ENCODE measurements around the gene HNMT.
"Not testable (repeated sequence)": the region's sequence is repeated elsewhere in the genome, so short reads cannot be mapped to it uniquely, and the experiment has no call there.

The HNMT gene

GRCh38 chr2:137971259-137971658 is 7.0 kb downstream of the HNMT start:
- H3K27ac ChIP-seq (ENCODE audit: low read depth, low read length); H3K27me3 ChIP-seq (ENCODE audit: control insufficient read depth in 1 of 2, insufficient read depth in 2 of 2, low read length in 2 of 2); H3K9ac ChIP-seq (ENCODE audit: low read depth in 1 of 2, low read length in 2 of 2); H3K4me3 ChIP-seq (ENCODE audit: low read depth in 1 of 2, low read length in 2 of 2); H3K9me3 ChIP-seq (ENCODE audit: control insufficient read depth in 1 of 2, low read length in 2 of 2); H3K36me3 ChIP-seq (ENCODE audit: control insufficient read depth in 1 of 2, insufficient read depth in 2 of 2, low read length in 2 of 2): not testable (repeated sequence)
- peaks cover 33 to 41% of the 10 kb centered on the region in 2 donors for H3K4me1 ChIP-seq (ENCODE audit: control insufficient read depth in 1 of 2, insufficient read depth in 2 of 2, low read length in 2 of 2)

- Histone ChIP-seq H3K36me3 (ENCODE audit: control insufficient read depth in 1 of 2, insufficient read depth in 2 of 2, low read length in 2 of 2) (peaks cover 0 to 3% of the 10 kb centered on the region in 2 donors), H3K9ac (ENCODE audit: low read depth in 1 of 2, low read length in 2 of 2) (no peak overlapping the region), H3K27ac (ENCODE audit: low read depth, low read length) (no peak overlapping the region), H3K9me3 (ENCODE audit: control insufficient read depth in 1 of 2, low read length in 2 of 2) (no peaks in the 10 kb centered on the region), H3K4me1 (ENCODE audit: control insufficient read depth in 1 of 2, insufficient read depth in 2 of 2, low read length in 2 of 2) (peaks cover 32 to 43% of the 10 kb centered on the region in 2 donors), H3K4me3 (ENCODE audit: low read depth in 1 of 2, low read length in 2 of 2) (no peak overlapping the region), H3K27me3 (ENCODE audit: control insufficient read depth in 1 of 2, insufficient read depth in 2 of 2, low read length in 2 of 2) (no peaks in the 10 kb centered on the region)
Measured at GRCh38 chr2:137973280-137973679, 9.0 kb downstream of the HNMT start.

GRCh38 chr2:137975280-137976271 is 11.3 kb downstream of the HNMT start:
- Histone ChIP-seq H3K36me3 (ENCODE audit: control insufficient read depth in 1 of 2, insufficient read depth in 2 of 2, low read length in 2 of 2) (peaks cover 0 to 3% of the 10 kb centered on the region in 2 donors), H3K27ac (ENCODE audit: low read depth, low read length) (peak overlapping the region; percentile 41), H3K4me1 (ENCODE audit: control insufficient read depth in 1 of 2, insufficient read depth in 2 of 2, low read length in 2 of 2) (peaks cover 27 to 28% of the 10 kb centered on the region in 2 donors), H3K9ac (ENCODE audit: low read depth in 1 of 2, low read length in 2 of 2) (no peak overlapping the region), H3K27me3 (ENCODE audit: control insufficient read depth in 1 of 2, insufficient read depth in 2 of 2, low read length in 2 of 2) (no peaks in the 10 kb centered on the region), H3K4me3 (ENCODE audit: low read depth in 1 of 2, low read length in 2 of 2) (peak overlapping the region in 1 of 2 donors; percentile 12), H3K9me3 (ENCODE audit: control insufficient read depth in 1 of 2, low read length in 2 of 2) (no peaks in the 10 kb centered on the region)

GRCh38 chr2:137976274-137976673 is 12.0 kb downstream of the HNMT start:
- no peak overlapping the region for H3K27ac ChIP-seq (ENCODE audit: low read depth, low read length)
- H3K36me3 ChIP-seq (ENCODE audit: control insufficient read depth in 1 of 2, insufficient read depth in 2 of 2, low read length in 2 of 2) = peaks cover 0 to 3% of the 10 kb centered on the region in 2 donors
- H3K9ac ChIP-seq (ENCODE audit: low read depth in 1 of 2, low read length in 2 of 2) = no peak overlapping the region
- no peak overlapping the region for H3K4me3 ChIP-seq (ENCODE audit: low read depth in 1 of 2, low read length in 2 of 2)
- H3K9me3 ChIP-seq (ENCODE audit: control insufficient read depth in 1 of 2, low read length in 2 of 2) = no peaks in the 10 kb centered on the region
- H3K4me1 ChIP-seq (ENCODE audit: control insufficient read depth in 1 of 2, insufficient read depth in 2 of 2, low read length in 2 of 2) = peaks cover 27 to 28% of the 10 kb centered on the region in 2 donors
- H3K27me3 ChIP-seq (ENCODE audit: control insufficient read depth in 1 of 2, insufficient read depth in 2 of 2, low read length in 2 of 2) = no peaks in the 10 kb centered on the region

GRCh38 chr2:137977790-137978189 is 13.5 kb downstream of the HNMT start:
- Histone ChIP-seq H3K9me3 (ENCODE audit: control insufficient read depth in 1 of 2, low read length in 2 of 2) (no peaks in the 10 kb centered on the region), H3K9ac (ENCODE audit: low read depth in 1 of 2, low read length in 2 of 2) (no peak overlapping the region), H3K27me3 (ENCODE audit: control insufficient read depth in 1 of 2, insufficient read depth in 2 of 2, low read length in 2 of 2) (no peaks in the 10 kb centered on the region), H3K36me3 (ENCODE audit: control insufficient read depth in 1 of 2, insufficient read depth in 2 of 2, low read length in 2 of 2) (peaks cover 0 to under 1% of the 10 kb centered on the region in 2 donors), H3K4me1 (ENCODE audit: control insufficient read depth in 1 of 2, insufficient read depth in 2 of 2, low read length in 2 of 2) (peaks cover 27 to 28% of the 10 kb centered on the region in 2 donors), H3K27ac (ENCODE audit: low read depth, low read length) (no peak overlapping the region), H3K4me3 (ENCODE audit: low read depth in 1 of 2, low read length in 2 of 2) (no peak overlapping the region)

GRCh38 chr2:137980459-137980858 is 16.2 kb downstream of the HNMT start:
- no peak overlapping the region for H3K27ac ChIP-seq (ENCODE audit: low read depth, low read length)
- H3K4me3 ChIP-seq (ENCODE audit: low read depth in 1 of 2, low read length in 2 of 2) = no peak overlapping the region
- H3K9me3 ChIP-seq (ENCODE audit: control insufficient read depth in 1 of 2, low read length in 2 of 2) = no peaks in the 10 kb centered on the region
- H3K27me3 ChIP-seq (ENCODE audit: control insufficient read depth in 1 of 2, insufficient read depth in 2 of 2, low read length in 2 of 2) = no peaks in the 10 kb centered on the region
- H3K4me1 ChIP-seq (ENCODE audit: control insufficient read depth in 1 of 2, insufficient read depth in 2 of 2, low read length in 2 of 2) = peaks cover 6 to 7% of the 10 kb centered on the region in 2 donors
- no peak overlapping the region for H3K9ac ChIP-seq (ENCODE audit: low read depth in 1 of 2, low read length in 2 of 2)
- H3K36me3 ChIP-seq (ENCODE audit: control insufficient read depth in 1 of 2, insufficient read depth in 2 of 2, low read length in 2 of 2) = no peaks in the 10 kb centered on the region

GRCh38 chr2:137981112-137981656 is 16.9 kb downstream of the HNMT start:
- no peaks in the 10 kb centered on the region for H3K9me3 ChIP-seq (ENCODE audit: control insufficient read depth in 1 of 2, low read length in 2 of 2)
- H3K27ac ChIP-seq (ENCODE audit: low read depth, low read length) = no peak overlapping the region
- no peaks in the 10 kb centered on the region for H3K27me3 ChIP-seq (ENCODE audit: control insufficient read depth in 1 of 2, insufficient read depth in 2 of 2, low read length in 2 of 2)
- peaks cover 6 to 7% of the 10 kb centered on the region in 2 donors for H3K4me1 ChIP-seq (ENCODE audit: control insufficient read depth in 1 of 2, insufficient read depth in 2 of 2, low read length in 2 of 2)
- no peaks in the 10 kb centered on the region for H3K36me3 ChIP-seq (ENCODE audit: control insufficient read depth in 1 of 2, insufficient read depth in 2 of 2, low read length in 2 of 2)
- no peak overlapping the region for H3K9ac ChIP-seq (ENCODE audit: low read depth in 1 of 2, low read length in 2 of 2)
- no peak overlapping the region for H3K4me3 ChIP-seq (ENCODE audit: low read depth in 1 of 2, low read length in 2 of 2)

- Histone ChIP-seq H3K27ac (ENCODE audit: low read depth, low read length) (no peak overlapping the region), H3K9ac (ENCODE audit: low read depth in 1 of 2, low read length in 2 of 2) (no peak overlapping the region), H3K9me3 (ENCODE audit: control insufficient read depth in 1 of 2, low read length in 2 of 2) (no peaks in the 10 kb centered on the region), H3K4me3 (ENCODE audit: low read depth in 1 of 2, low read length in 2 of 2) (no peak overlapping the region), H3K4me1 (ENCODE audit: control insufficient read depth in 1 of 2, insufficient read depth in 2 of 2, low read length in 2 of 2) (no peaks in the 10 kb centered on the region), H3K36me3 (ENCODE audit: control insufficient read depth in 1 of 2, insufficient read depth in 2 of 2, low read length in 2 of 2) (no peaks in the 10 kb centered on the region), H3K27me3 (ENCODE audit: control insufficient read depth in 1 of 2, insufficient read depth in 2 of 2, low read length in 2 of 2) (no peaks in the 10 kb centered on the region)
Measured at GRCh38 chr2:137983581-137983980, 19.3 kb downstream of the HNMT start.

GRCh38 chr2:137986268-137986667 is 22.0 kb downstream of the HNMT start:
- H3K4me1 ChIP-seq (ENCODE audit: control insufficient read depth in 1 of 2, insufficient read depth in 2 of 2, low read length in 2 of 2) = no peaks in the 10 kb centered on the region
- H3K9ac ChIP-seq (ENCODE audit: low read depth in 1 of 2, low read length in 2 of 2) = no peak overlapping the region
- peaks cover 0 to 9% of the 10 kb centered on the region in 2 donors for H3K36me3 ChIP-seq (ENCODE audit: control insufficient read depth in 1 of 2, insufficient read depth in 2 of 2, low read length in 2 of 2)
- H3K4me3 ChIP-seq (ENCODE audit: low read depth in 1 of 2, low read length in 2 of 2) = no peak overlapping the region
- no peak overlapping the region for H3K27ac ChIP-seq (ENCODE audit: low read depth, low read length)
- peaks cover 3 to 11% of the 10 kb centered on the region in 2 donors for H3K9me3 ChIP-seq (ENCODE audit: control insufficient read depth in 1 of 2, low read length in 2 of 2)
- H3K27me3 ChIP-seq (ENCODE audit: control insufficient read depth in 1 of 2, insufficient read depth in 2 of 2, low read length in 2 of 2) = no peaks in the 10 kb centered on the region

GRCh38 chr2:137987011-137987410 is 22.7 kb downstream of the HNMT start:
- Histone ChIP-seq H3K4me3 (ENCODE audit: low read depth in 1 of 2, low read length in 2 of 2) (no peak overlapping the region), H3K36me3 (ENCODE audit: control insufficient read depth in 1 of 2, insufficient read depth in 2 of 2, low read length in 2 of 2) (peaks cover 3 to 13% of the 10 kb centered on the region in 2 donors), H3K9me3 (ENCODE audit: control insufficient read depth in 1 of 2, low read length in 2 of 2) (peaks cover 3 to 14% of the 10 kb centered on the region in 2 donors), H3K27ac (ENCODE audit: low read depth, low read length) (no peak overlapping the region), H3K4me1 (ENCODE audit: control insufficient read depth in 1 of 2, insufficient read depth in 2 of 2, low read length in 2 of 2) (no peaks in the 10 kb centered on the region), H3K27me3 (ENCODE audit: control insufficient read depth in 1 of 2, insufficient read depth in 2 of 2, low read length in 2 of 2) (no peaks in the 10 kb centered on the region), H3K9ac (ENCODE audit: low read depth in 1 of 2, low read length in 2 of 2) (no peak overlapping the region)
